ENCODE data around the gene SH3RF1. TPM values are rescaled to one million over a fixed set of nuclear protein-coding genes. Genes with fewer than 3 reads are reported as not detected.
"Not testable (repeated sequence)": the region's sequence is repeated elsewhere in the genome, so short reads cannot be mapped to it uniquely, and the experiment has no call there.

The SH3RF1 gene
- 13.0 TPM for total RNA-seq

GRCh38 chr4:169270810-169271691, at the start of gene SH3RF1:
Gene SH3RF1 (minus strand): TSS chr4:169270956. CDS start chr4:169269212, 1,744 bp downstream.
- no peak for FAIRE-seq
- DNase-seq (ENCODE audit: low spot score in 2 of 2) = peak; percentile 85 to 90

- FAIRE-seq (no peak), DNase-seq (ENCODE audit: low spot score in 2 of 2) (no peak)
These were observed 45.0 kb upstream of the SH3RF1 start for GRCh38 chr4:169315530-169316343.

GRCh38 chr4:169314906-169315305, 44.1 kb upstream of the SH3RF1 start:
- DNase-seq (ENCODE audit: low spot score in 2 of 2) (peak in 1 of 2 donors; percentile 18), FAIRE-seq (no peak)

GRCh38 chr4:169313732-169314131, 43.0 kb upstream of the SH3RF1 start:
- DNase-seq (ENCODE audit: low spot score in 2 of 2) (no peak), FAIRE-seq (no peak)

- FAIRE-seq (no peak), DNase-seq (ENCODE audit: low spot score in 2 of 2) (no peak)
These were observed 42.1 kb upstream of the SH3RF1 start for GRCh38 chr4:169312690-169313422.

GRCh38 chr4:169311643-169312365, 41.0 kb upstream of the SH3RF1 start:
- DNase-seq (ENCODE audit: low spot score in 2 of 2) (peak in 1 of 2 donors; percentile 25), FAIRE-seq (no peak)

- FAIRE-seq = no peak
- no peak for DNase-seq (ENCODE audit: low spot score in 2 of 2)
These were observed 38.7 kb upstream of the SH3RF1 start for GRCh38 chr4:169309326-169309967.

GRCh38 chr4:169307576-169307975, 36.8 kb upstream of the SH3RF1 start:
- no peak for FAIRE-seq

GRCh38 chr4:169305651-169306050, 34.9 kb upstream of the SH3RF1 start:
- FAIRE-seq = no peak
- no peak for DNase-seq (ENCODE audit: low spot score in 2 of 2)

More at GRCh38 chr4:169307576-169307975, 36.8 kb upstream of the SH3RF1 start:
- no peak for DNase-seq (ENCODE audit: low spot score in 2 of 2)

GRCh38 chr4:169305173-169305572, 34.4 kb upstream of the SH3RF1 start:
- DNase-seq (ENCODE audit: low spot score in 2 of 2) (no peak), FAIRE-seq (no peak)

- no peak for FAIRE-seq
- no peak for DNase-seq (ENCODE audit: low spot score in 2 of 2)
These were observed 25.1 kb upstream of the SH3RF1 start for GRCh38 chr4:169295822-169296221.

GRCh38 chr4:169293343-169294176, 22.8 kb upstream of the SH3RF1 start:
- FAIRE-seq (no peak), DNase-seq (ENCODE audit: low spot score in 2 of 2) (no peak)

GRCh38 chr4:169287983-169288382, 17.2 kb upstream of the SH3RF1 start:
- not testable (repeated sequence) for FAIRE-seq; DNase-seq (ENCODE audit: low spot score in 2 of 2)

- no peak for DNase-seq (ENCODE audit: low spot score in 2 of 2)
- FAIRE-seq = no peak
These were observed 16.0 kb upstream of the SH3RF1 start for GRCh38 chr4:169286562-169287301.

GRCh38 chr4:169283114-169283509, 12.4 kb upstream of the SH3RF1 start:
- no peak for FAIRE-seq
- DNase-seq (ENCODE audit: low spot score in 2 of 2) = no peak

- DNase-seq (ENCODE audit: low spot score in 2 of 2) (no peak), FAIRE-seq (no peak)
These were observed 11.8 kb upstream of the SH3RF1 start for GRCh38 chr4:169282429-169283113.

- FAIRE-seq (no peak), DNase-seq (ENCODE audit: low spot score in 2 of 2) (no peak)
These were observed 8.4 kb upstream of the SH3RF1 start for GRCh38 chr4:169279108-169279507.

Data from frontal cortex (tissue), 4 donors.